PC-3 (cell line): ENCODE data around the gene VDR.
A peak's percentile ranks its signal among the peaks of the same experiment; 100 is the strongest.

ENCODE experiments used
- EZH2 ChIP-seq: fragments of 300-600 bp; sonication (generic); IDR thresholded peaks from one replicate; pipeline ENCODE4 v1.6.1; 2017; ENCODE audit warnings: antibody characterized with exemption, mild to moderate bottlenecking, low read length; ENCODE audit not compliant: unreplicated experiment
- TF ChIP-seq, protein P1 (sequence below): fragments of 300-600 bp; sonication (generic); conservative IDR thresholded peaks from 2 replicates; pipeline ENCODE4 v1.5.1; 2017; ENCODE audit warnings: antibody characterized with exemption, low read depth, mild to moderate bottlenecking, low read length

DNA sequence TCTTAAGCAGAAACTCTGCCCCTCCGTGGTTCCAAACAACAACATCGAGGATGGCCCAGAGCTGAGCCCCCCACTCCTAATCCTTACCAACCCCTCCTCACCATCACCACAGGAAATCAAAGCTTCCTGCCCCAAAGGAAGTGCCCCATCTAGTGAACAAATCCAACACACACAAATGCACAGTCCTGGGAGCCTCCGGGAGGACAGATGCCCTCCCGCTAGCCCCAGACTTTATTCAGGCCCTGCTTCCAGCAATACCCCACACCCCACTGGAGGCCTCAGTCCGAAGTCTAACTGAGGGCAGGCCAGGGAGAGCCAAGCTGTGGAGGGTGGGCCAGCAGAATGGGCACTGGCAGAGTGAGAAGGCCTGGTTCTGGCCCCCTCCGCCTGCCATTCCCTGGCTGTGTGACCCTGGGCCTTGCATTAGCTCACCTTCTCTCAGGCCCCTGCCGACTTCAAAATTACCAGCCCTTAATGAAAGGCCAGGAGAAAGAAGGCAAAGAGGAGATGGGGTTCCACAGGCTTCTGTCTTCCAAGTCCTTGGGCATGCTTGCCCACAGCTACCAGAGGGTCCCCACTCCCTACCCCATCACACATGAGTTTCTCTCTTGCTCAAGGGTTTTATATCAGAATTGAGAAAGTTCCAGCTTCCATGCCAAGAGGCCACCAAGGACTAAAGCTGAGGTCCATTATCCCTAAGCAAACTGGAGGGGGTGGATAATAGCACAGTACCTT lies 87.4 kb downstream of the VDR start:
- TF ChIP-seq, protein P1, sequence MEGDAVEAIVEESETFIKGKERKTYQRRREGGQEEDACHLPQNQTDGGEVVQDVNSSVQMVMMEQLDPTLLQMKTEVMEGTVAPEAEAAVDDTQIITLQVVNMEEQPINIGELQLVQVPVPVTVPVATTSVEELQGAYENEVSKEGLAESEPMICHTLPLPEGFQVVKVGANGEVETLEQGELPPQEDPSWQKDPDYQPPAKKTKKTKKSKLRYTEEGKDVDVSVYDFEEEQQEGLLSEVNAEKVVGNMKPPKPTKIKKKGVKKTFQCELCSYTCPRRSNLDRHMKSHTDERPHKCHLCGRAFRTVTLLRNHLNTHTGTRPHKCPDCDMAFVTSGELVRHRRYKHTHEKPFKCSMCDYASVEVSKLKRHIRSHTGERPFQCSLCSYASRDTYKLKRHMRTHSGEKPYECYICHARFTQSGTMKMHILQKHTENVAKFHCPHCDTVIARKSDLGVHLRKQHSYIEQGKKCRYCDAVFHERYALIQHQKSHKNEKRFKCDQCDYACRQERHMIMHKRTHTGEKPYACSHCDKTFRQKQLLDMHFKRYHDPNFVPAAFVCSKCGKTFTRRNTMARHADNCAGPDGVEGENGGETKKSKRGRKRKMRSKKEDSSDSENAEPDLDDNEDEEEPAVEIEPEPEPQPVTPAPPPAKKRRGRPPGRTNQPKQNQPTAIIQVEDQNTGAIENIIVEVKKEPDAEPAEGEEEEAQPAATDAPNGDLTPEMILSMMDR, result peak; percentile 38; the same call in 1 of the 2 replicates
- no peak for TF ChIP-seq EZH2
